HCT116 (cell line): ENCODE results near the gene ERBB2. TPM values are rescaled to one million over a fixed set of nuclear protein-coding genes. Genes with fewer than 3 reads are reported as not detected.

Experiments
- ATAC-seq: fragments of 200-7000 bp; cut with Tn5 transposase; 2 replicates; pipeline ENCODE4 v1.9.1; 2020; ENCODE audit warnings: mild to moderate bottlenecking, moderate library complexity
- BruUV-seq: library from RNA; stranded (reverse); fragments of 400-500 nt; replicated peaks from 2 replicates; lab custom pipeline; 2021; lab: Mats Ljungman, UMichigan
- CTCF ChIA-PET: fragments of 300-600 bp; sonication (Branson Sonifier 250); formaldehyde crosslinking; loops from one replicate; lab custom pipeline; 2021; ENCODE audit warnings: antibody characterized with exemption; lab: Charles Lee
- POLR2A ChIA-PET: fragments of 300-600, 350-600 bp; sonication (Branson Sonifier 250); formaldehyde crosslinking; loops from one replicate; lab custom pipeline; 2021; ENCODE audit warnings: antibody characterized with exemption; lab: Charles Lee
- RAD21 ChIA-PET, 2 experiments: fragments of 300-600 bp; sonication (Branson Sonifier 250); formaldehyde crosslinking; loops; one replicate each; lab custom pipeline; 2023; ENCODE audit warnings: low total read pairs in 2 of 2; ENCODE audit not compliant: uncharacterized antibody in 2 of 2, unreplicated experiment in 2 of 2, low non-redundant PET in 1 of 2; lab: Charles Lee
- DNase-seq: peaks from one replicate; pipeline ENCODE4 v3.0.0-alpha.2; 2010; ENCODE audit warnings: low read depth, low spot score
- H2AFZ ChIP-seq: fragments of 200-600 bp; shearing (Covaris generic), sonication (generic); 2 replicates; pipeline ENCODE4 v1.6.1; 2017; ENCODE audit warnings: low read depth, mixed run types, mixed read lengths, antibody characterized with exemption, low read length; ENCODE audit not compliant: poor library complexity, severe bottlenecking
- H3K27ac ChIP-seq: 2 replicates; pipeline ENCODE4 v1.5.1; 2012; ENCODE audit warnings: low read depth, low read length
- H3K27me3 ChIP-seq: fragments of 200-600 bp; sonication (generic); 2 replicates; pipeline ENCODE4 v1.6.1; 2016; ENCODE audit warnings: mixed run types, low read length, mixed read lengths; ENCODE audit not compliant: insufficient read depth
- H3K36me3 ChIP-seq, 2 experiments: fragments of 200-500 bp in 1 of 2; fragments of 200-600 bp in 1 of 2; sonication (Bioruptor generic) in 1 of 2; sonication (generic) in 1 of 2; 2 replicates each; pipeline versions ENCODE4 v1.5.1 to v1.6.1; 2014 to 2016; ENCODE audit warnings: low read length in 2 of 2, inconsistent platforms in 1 of 2, mixed read lengths in 1 of 2, mixed run types in 1 of 2; ENCODE audit not compliant: insufficient read depth in 2 of 2, control insufficient read depth in 1 of 2
- H3K4me1 ChIP-seq, 2 experiments: fragments of 200-600 bp in 1 of 2; sonication (generic) in 1 of 2; 2 replicates each; pipeline versions ENCODE4 v1.5.1 to v1.6.1; 2012 to 2017; ENCODE audit warnings: low read length in 2 of 2, inconsistent platforms in 1 of 2, mild to moderate bottlenecking in 1 of 2, mixed read lengths in 1 of 2, mixed run types in 1 of 2, moderate library complexity in 1 of 2; ENCODE audit not compliant: insufficient read depth in 2 of 2, control insufficient read depth in 1 of 2
- H3K4me2 ChIP-seq: fragments of 200-600 bp; sonication (generic); 2 replicates; pipeline ENCODE4 v1.6.1; 2017; ENCODE audit warnings: mixed run types, low read length, mixed read lengths
- H3K4me3 ChIP-seq, 2 experiments: fragments of 200-600 bp in 1 of 2; sonication (generic) in 1 of 2; replicated peaks in 1 of 2; 2 replicates each; pipeline ENCODE4 v1.5.1; 2011 to 2016; ENCODE audit warnings: low read length in 2 of 2, control low read depth in 1 of 2, low read depth in 1 of 2, mild to moderate bottlenecking in 1 of 2, mixed read lengths in 1 of 2, mixed run types in 1 of 2
- H3K79me2 ChIP-seq: fragments of 200-600 bp; sonication (generic); 2 replicates; pipeline ENCODE4 v1.6.1; 2017; ENCODE audit warnings: mild to moderate bottlenecking, mixed run types, low read length, moderate library complexity, mixed read lengths; ENCODE audit not compliant: insufficient read depth
- H3K9ac ChIP-seq: fragments of 200-600 bp; sonication (generic); 2 replicates; pipeline ENCODE4 v1.6.1; 2016; ENCODE audit warnings: low read length, mixed read lengths
- H3K9me2 ChIP-seq: fragments of 200-600 bp; sonication (generic), shearing (Covaris generic); 2 replicates; pipeline ENCODE4 v1.6.1; 2017; ENCODE audit warnings: mixed run types, mild to moderate bottlenecking, moderate library complexity; ENCODE audit not compliant: insufficient read depth
- H3K9me3 ChIP-seq, 2 experiments: fragments of 200-500 bp in 1 of 2; fragments of 200-600 bp in 1 of 2; sonication (Bioruptor generic) in 1 of 2; sonication (generic) in 1 of 2; 2 replicates each; pipeline ENCODE4 v1.6.1; 2014 to 2017; ENCODE audit warnings: low read length in 2 of 2, mixed read lengths in 2 of 2, inconsistent platforms in 1 of 2, low read depth in 1 of 2, mild to moderate bottlenecking in 1 of 2, mixed run types in 1 of 2, moderate library complexity in 1 of 2; ENCODE audit not compliant: control insufficient read depth in 1 of 2, insufficient read depth in 1 of 2
- H4K20me1 ChIP-seq: fragments of 200-600 bp; sonication (generic), shearing (Covaris generic); 2 replicates; pipeline ENCODE4 v1.6.1; 2017; ENCODE audit warnings: mixed run types, mild to moderate bottlenecking, moderate library complexity; ENCODE audit not compliant: insufficient read depth
- ATF3 ChIP-seq: IDR thresholded peaks from 2 replicates; pipeline ENCODE4 v1.6.1; 2012
- CBX3 ChIP-seq: IDR thresholded peaks from 2 replicates; pipeline ENCODE4 v1.6.1; 2012; ENCODE audit warnings: low read depth
- CEBPB ChIP-seq: IDR thresholded peaks from 2 replicates; pipeline ENCODE4 v1.6.1; 2012; ENCODE audit warnings: low read depth
- EGR1 ChIP-seq: IDR thresholded peaks from 2 replicates; pipeline ENCODE4 v1.6.1; 2012; ENCODE audit warnings: low read depth
- FOSL1 ChIP-seq: IDR thresholded peaks from 2 replicates; pipeline ENCODE4 v1.6.1; 2012; ENCODE audit warnings: low read depth
- POLR2A ChIP-seq: IDR thresholded peaks from 2 replicates; pipeline ENCODE4 v1.7.0; 2011; ENCODE audit warnings: borderline replicate concordance; ENCODE audit not compliant: insufficient read depth, insufficient read length; ENCODE audit errors: extremely low read depth
- REST ChIP-seq: IDR thresholded peaks from 2 replicates; pipeline ENCODE4 v1.6.1; 2012; ENCODE audit warnings: low read depth
- SIN3A ChIP-seq: IDR thresholded peaks from 2 replicates; pipeline ENCODE4 v1.6.1; 2012; ENCODE audit warnings: low read depth
- SP1 ChIP-seq: IDR thresholded peaks from 2 replicates; pipeline ENCODE4 v1.6.1; 2012; ENCODE audit warnings: low read depth
- TCF7L2 ChIP-seq: IDR thresholded peaks from 2 replicates; pipeline ENCODE4 v1.7.0; 2011; ENCODE audit warnings: borderline replicate concordance, inconsistent platforms; ENCODE audit not compliant: insufficient read depth, insufficient read length; ENCODE audit errors: extremely low read depth
- ZFX ChIP-seq: fragments of 450-650 bp; IDR thresholded peaks from 2 replicates; pipeline ENCODE4 v1.6.1; 2017
- ZNF274 ChIP-seq: fragments of 200-500 bp; sonication (Bioruptor generic); IDR thresholded peaks from 2 replicates; pipeline ENCODE4 v1.6.1; 2014; ENCODE audit warnings: mild to moderate bottlenecking, low read depth, low read length, inconsistent platforms
- intact Hi-C: fragments of 100-400 bp; cut with micrococcal nuclease; formaldehyde crosslinking; loops from 2 replicates; pipeline ENCODE4 v1.10.0; 2022
- total RNA-seq: library from RNA; stranded (reverse); gene quantifications from one replicate; pipeline ENCODE4 v1.2.1, GENCODE V29; 2021; ENCODE audit not compliant: unreplicated experiment

Gene ERBB2
- total RNA-seq, 1 experiment from 2014 or later: 75.8 TPM

GRCh38 chr17:39678340-39679116 lies 21.3 kb upstream of the ERBB2 start:
- BruUV-seq: no TSS peak
- Histone ChIP-seq H3K9me2 (no peaks in the 10 kb centered on the region), H3K27ac (no peak overlapping the region), H4K20me1 (no peaks in the 10 kb centered on the region), H3K79me2 (no peaks in the 10 kb centered on the region), H3K36me3 (no peaks in the 10 kb centered on the region), H2AFZ (no peak overlapping the region), H3K4me3 (no peak overlapping the region), H3K4me1 (peaks cover 17 to 19% of the 10 kb centered on the region in 2 experiments; a peak in 2 of 4 replicates), H3K9me3 (no peaks in the 10 kb centered on the region), H3K27me3 (no peaks in the 10 kb centered on the region), H3K9ac (no peak overlapping the region), H3K4me2 (no peak overlapping the region)
- CTCF ChIA-PET: interaction anchor here (1.0 to 1.6 kb wide), 4 partner anchors 8 to 52 kb away, joined by 3 to 5 read pairs (median 3); partner anchors contain the start of genes MIEN1 and PGAP3
- intact Hi-C loops: no loop called here
- POLR2A ChIA-PET: no interaction called here
- TF ChIP-seq REST: no peak
- no peak for TF ChIP-seq FOSL1
- no peak for TF ChIP-seq EGR1
- no peak for TF ChIP-seq ATF3
- TF ChIP-seq SIN3A: no peak
- TF ChIP-seq POLR2A: no peak
- TF ChIP-seq CBX3: no peak
- no peak for TF ChIP-seq ZFX
- no peak for TF ChIP-seq CEBPB
- TF ChIP-seq ZNF274: no peak
- TF ChIP-seq TCF7L2: no peak
- TF ChIP-seq SP1: no peak
- RAD21 ChIA-PET: no interaction called here
- ATAC-seq (peak; percentile 57), DNase-seq (no peak)
